MM.1S (cell line): Measurements from ENCODE around the gene POLR1A.

ENCODE experiments used
- DNase-seq: peaks from one replicate; pipeline ENCODE4 v3.0.0-alpha.2; 2015
- H2AFZ ChIP-seq: fragments of 300-600 bp; sonication (generic); 2 replicates; pipeline ENCODE4 v1.6.0; 2016; ENCODE audit warnings: antibody characterized with exemption, low read length
- H3F3A ChIP-seq: fragments of 300-600 bp; sonication (generic); 2 replicates; pipeline ENCODE4 v1.6.1; 2016; ENCODE audit warnings: mild to moderate bottlenecking, antibody characterized with exemption, low read length, moderate library complexity, mixed read lengths; ENCODE audit not compliant: insufficient read depth
- H3K27ac ChIP-seq: fragments of 300-600 bp; sonication (generic); 2 replicates; pipeline ENCODE4 v1.5.1; 2016; ENCODE audit warnings: mild to moderate bottlenecking, low read length
- H3K27me3 ChIP-seq: fragments of 300-600 bp; sonication (generic); replicated peaks from 2 replicates; pipeline ENCODE4 v1.6.0; 2016; ENCODE audit warnings: low read length; ENCODE audit not compliant: insufficient read depth
- H3K36me3 ChIP-seq: fragments of 300-600 bp; sonication (generic); replicated peaks from 2 replicates; pipeline ENCODE4 v1.6.1; 2016; ENCODE audit warnings: mild to moderate bottlenecking, low read length, mixed read lengths; ENCODE audit not compliant: insufficient read depth
- H3K4me1 ChIP-seq: fragments of 300-600 bp; sonication (generic); 2 replicates; pipeline ENCODE4 v1.6.1; 2016; ENCODE audit warnings: low read length, mixed read lengths
- H3K4me2 ChIP-seq: fragments of 300-600 bp; sonication (generic); 2 replicates; pipeline ENCODE4 v1.6.0; 2016; ENCODE audit warnings: low read depth, low read length
- H3K4me3 ChIP-seq: fragments of 300-600 bp; sonication (generic); 2 replicates; pipeline ENCODE4 v1.5.1; 2016; ENCODE audit warnings: low read length, mixed read lengths
- H3K79me2 ChIP-seq: fragments of 300-600 bp; sonication (generic); 2 replicates; pipeline ENCODE4 v1.6.1; 2016; ENCODE audit warnings: mixed run types, low read length, mixed read lengths
- H3K9ac ChIP-seq: fragments of 300-600 bp; sonication (generic); 2 replicates; pipeline ENCODE4 v1.6.1; 2016; ENCODE audit warnings: low read length, mixed read lengths
- H3K9me2 ChIP-seq: fragments of 300-600 bp; sonication (generic); replicated peaks from 2 replicates; pipeline ENCODE4 v1.6.1; 2016; ENCODE audit warnings: mild to moderate bottlenecking, low read length, mixed read lengths; ENCODE audit not compliant: insufficient read depth
- H3K9me3 ChIP-seq: fragments of 300-600 bp; sonication (generic); replicated peaks from 2 replicates; pipeline ENCODE4 v1.6.1; 2016; ENCODE audit warnings: mild to moderate bottlenecking, low read length, mixed read lengths; ENCODE audit not compliant: insufficient read depth
- H4K20me1 ChIP-seq: fragments of 300-600 bp; sonication (generic); 2 replicates; pipeline ENCODE4 v1.6.1; 2016; ENCODE audit warnings: mild to moderate bottlenecking, low read length, moderate library complexity, mixed read lengths; ENCODE audit not compliant: insufficient read depth
- CTCF ChIP-seq: fragments of 300-600 bp; sonication (generic); IDR thresholded peaks from 2 replicates; pipeline ENCODE4 v1.5.1; 2016; ENCODE audit warnings: antibody characterized with exemption, low read length, mixed read lengths
- EZH2 ChIP-seq: fragments of 300-600 bp; sonication (generic); optimal IDR thresholded peaks from 2 replicates; pipeline ENCODE3; 2017; ENCODE audit warnings: low read depth, mild to moderate bottlenecking, antibody characterized with exemption, low read length, mixed read lengths
- EZH2phosphoT487 ChIP-seq: fragments of 300-600 bp; sonication (generic); IDR thresholded peaks from 2 replicates; pipeline ENCODE4 v1.6.1; 2018; ENCODE audit warnings: antibody characterized with exemption, low read length

The POLR1A gene

DNA sequence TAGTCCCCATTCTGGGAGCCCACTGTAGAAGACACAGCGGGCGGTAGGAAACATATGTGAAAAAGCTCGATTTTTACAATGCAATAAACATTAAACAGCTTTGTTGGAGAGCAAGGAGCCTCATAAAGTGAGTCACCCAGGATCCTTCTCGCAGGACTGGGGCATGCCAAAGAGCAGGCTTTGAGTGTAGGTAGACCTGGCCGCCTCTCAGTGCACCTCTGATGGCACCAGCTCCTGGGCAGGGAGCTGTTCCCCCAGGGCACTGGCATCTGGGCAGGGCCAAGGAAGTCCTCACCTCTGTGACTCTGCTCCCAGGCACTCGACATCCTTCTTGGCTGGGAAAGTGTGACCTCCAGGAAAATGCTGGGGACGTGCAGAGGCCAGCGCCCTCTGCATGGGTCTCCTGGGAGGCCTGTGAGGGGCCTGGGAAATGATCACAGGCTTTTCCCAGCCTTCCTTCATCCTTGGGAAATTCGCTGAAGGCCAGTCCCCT is 94.2 kb downstream of the POLR1A start:
- H4K20me1 ChIP-seq: no peaks in the 10 kb centered on the region
- H3K9ac ChIP-seq: no peak overlapping the region
- H3F3A ChIP-seq: no peaks in the 10 kb centered on the region
- H3K36me3 ChIP-seq: no peaks in the 10 kb centered on the region
- no peak overlapping the region for H3K4me3 ChIP-seq
- no peaks in the 10 kb centered on the region for H3K9me3 ChIP-seq
- H3K27ac ChIP-seq: no peak overlapping the region
- H3K27me3 ChIP-seq: no peaks in the 10 kb centered on the region
- no peaks in the 10 kb centered on the region for H3K79me2 ChIP-seq
- TF ChIP-seq EZH2: no peak
- no peak for TF ChIP-seq CTCF
- TF ChIP-seq EZH2phosphoT487: no peak
- no peak for DNase-seq
- peaks cover 3% of the 10 kb centered on the region; the same call in 1 of the 2 replicates for H3K4me1 ChIP-seq
- H3K4me2 ChIP-seq: no peak overlapping the region
- no peak overlapping the region for H2AFZ ChIP-seq
- H3K9me2 ChIP-seq: no peaks in the 10 kb centered on the region

DNA sequence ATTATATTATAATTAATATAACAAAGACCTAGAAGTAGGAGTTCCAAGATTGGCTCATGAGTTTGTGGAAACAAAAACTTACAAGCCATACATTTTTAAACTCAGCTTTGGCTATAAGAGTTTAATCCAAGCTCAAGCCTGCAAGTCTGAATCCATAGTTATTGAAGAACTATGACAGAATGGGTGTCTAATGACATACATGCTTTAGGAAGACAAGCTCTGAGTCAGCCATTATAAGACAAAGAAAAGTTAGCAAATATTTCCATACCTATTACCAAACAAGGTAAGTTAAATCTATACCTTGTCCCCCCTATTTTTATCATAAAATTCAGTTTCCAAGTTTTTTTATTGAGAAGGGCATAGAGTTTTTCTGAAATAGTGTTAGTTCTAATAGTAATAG is 95.6 kb downstream of the POLR1A start:
- Histone ChIP-seq H2AFZ (no peak overlapping the region), H3F3A (no peaks in the 10 kb centered on the region)

DNA sequence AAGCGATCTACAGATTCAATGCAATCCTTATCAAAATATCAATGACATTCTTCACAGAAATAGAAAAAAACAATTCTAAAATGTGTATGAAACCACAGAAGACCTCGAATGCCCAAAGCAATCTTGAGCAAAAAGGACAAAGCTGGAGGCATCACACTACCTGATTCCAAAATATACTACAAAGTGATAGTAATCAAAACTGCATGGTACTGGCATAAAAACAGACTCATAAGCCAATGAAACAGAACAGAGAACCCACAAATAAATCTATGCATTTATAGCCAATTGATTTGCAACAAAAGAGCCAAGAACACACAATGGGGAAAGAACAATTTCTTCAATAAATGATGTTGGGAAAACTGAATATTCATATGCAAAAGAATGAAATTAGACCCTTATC is 99.2 kb downstream of the POLR1A start:
- no peak for DNase-seq
- TF ChIP-seq EZH2 (no peak), CTCF (no peak), EZH2phosphoT487 (no peak)

More for the DNA sequence above, 95.6 kb downstream of the POLR1A start:
- Histone ChIP-seq H3K4me1 (0 out of 2 replicates have a peak, but pooled peaks cover 3% of the 10 kb centered on the region), H3K36me3 (no peaks in the 10 kb centered on the region), H3K4me2 (no peak overlapping the region), H3K27me3 (no peaks in the 10 kb centered on the region), H4K20me1 (no peaks in the 10 kb centered on the region), H3K4me3 (no peak overlapping the region), H3K27ac (no peak overlapping the region), H3K79me2 (no peaks in the 10 kb centered on the region), H3K9me2 (no peaks in the 10 kb centered on the region), H3K9me3 (no peaks in the 10 kb centered on the region), H3K9ac (no peak overlapping the region)
- TF ChIP-seq EZH2phosphoT487: no peak
- no peak for TF ChIP-seq EZH2
- DNase-seq: no peak

GRCh38 chr2:86003967-86004366 is 101.7 kb downstream of the POLR1A start:
- Histone ChIP-seq H3F3A (peaks cover 24% of the 10 kb centered on the region), H3K4me2 (no peak overlapping the region), H3K27ac (no peak overlapping the region), H4K20me1 (no peaks in the 10 kb centered on the region), H3K9me3 (no peaks in the 10 kb centered on the region), H3K4me1 (peaks cover 32% of the 10 kb centered on the region), H3K27me3 (no peaks in the 10 kb centered on the region), H3K9me2 (no peaks in the 10 kb centered on the region), H3K4me3 (no peak overlapping the region), H3K9ac (no peak overlapping the region), H2AFZ (no peak overlapping the region), H3K36me3 (no peaks in the 10 kb centered on the region), H3K79me2 (no peaks in the 10 kb centered on the region)
- no peak for TF ChIP-seq CTCF
- DNase-seq: no peak

More for the DNA sequence above, 99.2 kb downstream of the POLR1A start:
- Histone ChIP-seq H3K9me3 (no peaks in the 10 kb centered on the region), H3K27ac (no peak overlapping the region), H3K79me2 (no peaks in the 10 kb centered on the region), H3K4me3 (no peak overlapping the region), H3K27me3 (no peaks in the 10 kb centered on the region), H3F3A (no peaks in the 10 kb centered on the region), H3K4me2 (no peak overlapping the region), H3K9ac (no peak overlapping the region), H4K20me1 (no peaks in the 10 kb centered on the region), H3K9me2 (no peaks in the 10 kb centered on the region), H2AFZ (no peak overlapping the region), H3K4me1 (peaks cover 11% of the 10 kb centered on the region), H3K36me3 (no peaks in the 10 kb centered on the region)
